Amniotic stem cell (primary cell): ENCODE results near the gene RNASE8.
A peak's percentile ranks its signal among the peaks of the same experiment; 100 is the strongest.

ENCODE experiments used
- DNase-seq: peaks from one replicate; lab custom pipeline; 2025; lab: John Stamatoyannopoulos, UW

RNASE8 gene

DNA sequence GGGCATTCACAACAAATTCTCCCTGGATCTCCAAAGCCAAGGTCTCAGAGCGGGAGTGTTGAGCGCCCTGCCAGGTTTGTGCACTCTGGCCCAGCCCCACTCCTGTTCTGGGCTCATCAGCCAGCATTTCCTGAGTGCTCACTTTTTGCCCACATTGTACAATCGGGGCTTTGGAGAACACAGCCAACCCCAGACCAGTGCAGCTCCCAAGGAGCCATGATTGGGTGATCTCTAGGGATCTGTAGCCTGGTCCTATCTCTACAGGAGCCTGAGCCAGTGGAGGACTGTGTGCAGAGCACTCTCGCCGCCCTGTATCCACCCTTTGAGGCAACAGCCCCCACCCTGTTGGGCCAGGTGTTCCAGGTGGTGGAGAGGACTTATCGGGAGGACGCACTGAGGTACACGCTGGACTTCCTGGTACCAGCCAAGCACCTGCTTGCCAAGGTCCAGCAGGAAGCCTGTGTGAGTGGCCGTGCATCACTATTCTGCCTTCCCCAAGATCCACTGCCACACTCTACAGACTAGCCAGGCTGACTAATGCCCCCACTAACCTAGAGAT is 15.2 kb downstream of the RNASE8 start:
- DNase-seq, result no peak

DNA sequence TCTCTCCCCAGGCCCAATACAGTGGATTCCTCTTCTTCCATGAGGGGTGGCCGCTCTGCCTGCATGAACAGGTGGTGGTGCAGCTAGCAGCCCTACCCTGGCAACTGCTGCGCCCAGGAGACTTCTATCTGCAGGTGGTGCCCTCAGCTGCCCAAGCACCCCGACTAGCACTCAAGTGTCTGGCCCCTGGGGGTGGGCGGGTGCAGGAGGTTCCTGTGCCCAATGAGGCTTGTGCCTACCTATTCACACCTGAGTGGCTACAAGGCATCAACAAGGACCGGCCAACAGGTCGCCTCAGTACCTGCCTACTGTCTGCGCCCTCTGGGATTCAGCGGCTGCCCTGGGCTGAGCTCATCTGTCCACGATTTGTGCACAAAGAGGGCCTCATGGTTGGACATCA is 16.3 kb downstream of the RNASE8 start:
- no peak for DNase-seq

DNA sequence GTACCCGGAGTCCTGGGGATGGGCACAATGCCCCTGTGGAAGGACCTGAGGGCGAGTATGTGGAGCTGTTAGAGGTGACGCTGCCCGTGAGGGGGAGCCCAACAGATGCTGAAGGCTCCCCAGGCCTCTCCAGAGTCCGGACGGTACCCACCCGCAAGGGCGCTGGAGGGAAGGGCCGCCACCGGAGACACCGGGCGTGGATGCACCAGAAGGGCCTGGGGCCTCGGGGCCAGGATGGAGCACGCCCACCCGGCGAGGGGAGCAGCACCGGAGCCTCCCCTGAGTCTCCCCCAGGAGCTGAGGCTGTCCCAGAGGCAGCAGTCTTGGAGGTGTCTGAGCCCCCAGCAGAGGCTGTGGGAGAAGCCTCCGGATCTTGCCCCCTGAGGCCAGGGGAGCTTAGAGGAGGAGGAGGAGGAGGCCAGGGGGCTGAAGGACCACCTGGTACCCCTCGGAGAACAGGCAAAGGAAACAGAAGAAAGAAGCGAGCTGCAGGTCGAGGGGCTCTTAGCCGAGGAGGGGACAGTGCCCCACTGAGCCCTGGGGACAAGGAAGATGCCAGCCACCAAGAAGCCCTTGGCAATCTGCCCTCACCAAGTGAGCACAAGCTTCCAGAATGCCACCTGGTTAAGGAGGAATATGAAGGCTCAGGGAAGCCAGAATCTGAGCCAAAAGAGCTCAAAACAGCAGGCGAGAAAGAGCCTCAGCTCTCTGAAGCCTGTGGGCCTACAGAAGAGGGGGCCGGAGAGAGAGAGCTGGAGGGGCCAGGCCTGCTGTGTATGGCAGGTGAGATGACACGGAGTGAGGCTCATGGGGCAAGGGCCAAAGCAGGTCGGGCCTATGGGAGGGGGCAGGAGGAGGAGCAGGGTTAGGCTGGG is 17.0 kb downstream of the RNASE8 start:
- no peak for DNase-seq

- DNase-seq, result no peak
These were observed 18.3 kb downstream of the RNASE8 start for GRCh38 chr14:21075719-21076437.

DNA sequence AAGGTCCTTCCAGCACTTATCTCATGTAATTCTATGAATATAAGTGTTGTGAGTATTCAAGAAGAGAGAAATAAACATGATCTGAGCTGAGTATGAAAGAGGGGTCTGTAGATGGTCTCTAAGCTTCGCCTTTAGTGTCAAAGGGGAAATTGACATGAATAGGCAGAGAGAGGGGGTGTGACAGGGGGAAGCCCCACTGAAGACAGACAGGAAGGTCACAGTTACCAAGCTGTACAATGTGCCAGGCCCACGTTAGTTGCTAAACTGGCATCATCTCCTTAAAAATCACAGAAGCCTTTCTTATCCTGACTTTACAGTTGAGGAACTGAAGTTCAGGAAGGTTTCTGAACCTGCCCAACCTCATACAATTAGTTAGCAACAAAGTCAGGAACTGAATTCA is 20.1 kb downstream of the RNASE8 start:
- no peak for DNase-seq

GRCh38 chr14:21078287-21078686 is 20.7 kb downstream of the RNASE8 start:
- no peak for DNase-seq

DNA sequence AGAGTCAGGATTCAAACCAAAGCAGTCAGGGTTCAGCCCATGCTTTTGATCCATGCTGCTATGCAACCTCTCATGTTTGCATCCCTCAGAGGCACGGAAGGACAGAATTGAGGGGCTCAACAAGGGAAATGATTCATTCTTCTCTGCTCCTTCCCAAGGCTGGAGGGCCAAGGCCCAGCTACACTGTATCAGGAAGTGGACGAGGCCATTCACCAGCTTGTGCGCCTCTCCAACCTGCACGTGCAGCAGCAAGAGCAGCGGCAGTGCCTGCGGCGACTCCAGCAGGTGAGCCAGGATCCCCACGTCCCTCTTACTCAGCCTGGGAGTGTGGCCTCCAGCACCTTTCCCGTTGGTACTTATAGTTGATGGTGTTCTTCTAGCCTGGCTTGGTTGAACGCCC is 21.1 kb downstream of the RNASE8 start:
- no peak for DNase-seq

DNA sequence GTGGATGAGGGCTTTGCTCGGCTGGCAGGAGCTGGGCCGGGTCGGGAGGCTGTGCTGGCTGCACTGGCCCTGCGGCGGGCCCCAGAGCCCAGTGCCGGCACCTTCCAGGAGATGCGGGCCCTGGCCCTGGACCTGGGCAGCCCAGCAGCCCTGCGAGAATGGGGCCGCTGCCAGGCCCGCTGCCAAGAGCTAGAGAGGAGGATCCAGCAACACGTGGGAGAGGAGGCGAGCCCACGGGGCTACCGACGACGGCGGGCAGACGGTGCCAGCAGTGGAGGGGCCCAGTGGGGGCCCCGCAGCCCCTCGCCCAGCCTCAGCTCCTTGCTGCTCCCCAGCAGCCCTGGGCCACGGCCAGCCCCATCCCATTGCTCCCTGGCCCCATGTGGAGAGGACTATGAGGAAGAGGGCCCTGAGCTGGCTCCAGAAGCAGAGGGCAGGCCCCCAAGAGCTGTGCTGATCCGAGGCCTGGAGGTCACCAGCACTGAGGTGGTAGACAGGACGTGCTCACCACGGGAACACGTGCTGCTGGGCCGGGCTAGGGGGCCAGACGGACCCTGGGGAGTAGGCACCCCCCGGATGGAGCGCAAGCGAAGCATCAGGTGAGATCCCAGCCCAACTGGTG is 24.0 kb downstream of the RNASE8 start:
- no peak for DNase-seq

DNA sequence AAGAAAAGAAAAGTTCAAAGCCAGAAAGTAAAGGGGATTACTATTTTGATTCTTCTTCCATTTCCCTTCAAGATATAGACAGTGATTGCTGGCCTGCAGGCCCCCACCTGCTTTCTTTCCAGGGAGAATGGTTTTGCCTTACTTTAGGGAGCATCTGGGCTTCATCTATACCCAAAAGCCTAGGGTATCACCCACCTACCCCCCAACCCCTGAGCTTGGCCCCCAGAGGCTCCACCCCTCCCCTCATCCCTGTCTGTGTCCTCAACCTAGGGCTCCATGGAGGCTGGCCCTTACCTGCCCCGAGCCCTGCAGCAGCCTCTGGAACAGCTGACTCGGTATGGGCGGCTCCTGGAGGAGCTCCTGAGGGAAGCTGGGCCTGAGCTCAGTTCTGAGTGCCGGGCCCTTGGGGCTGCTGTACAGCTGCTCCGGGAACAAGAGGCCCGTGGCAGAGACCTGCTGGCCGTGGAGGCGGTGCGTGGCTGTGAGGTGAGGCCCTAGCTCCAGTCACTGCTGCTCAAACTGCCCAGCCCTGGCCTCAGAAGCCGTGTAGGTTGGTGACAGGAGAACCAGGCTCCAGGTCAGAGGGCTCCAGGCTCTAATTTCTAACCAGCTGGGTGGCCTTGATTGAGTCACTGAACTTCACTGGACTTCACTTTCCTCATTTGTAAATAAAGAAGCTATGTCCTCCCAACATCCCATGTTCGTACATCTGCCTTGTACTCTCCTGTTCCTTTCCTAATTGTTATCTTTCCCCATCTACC is 26.1 kb downstream of the RNASE8 start:
- no peak for DNase-seq

GRCh38 chr14:21084396-21084795 is 26.8 kb downstream of the RNASE8 start:
- DNase-seq, result no peak

DNA sequence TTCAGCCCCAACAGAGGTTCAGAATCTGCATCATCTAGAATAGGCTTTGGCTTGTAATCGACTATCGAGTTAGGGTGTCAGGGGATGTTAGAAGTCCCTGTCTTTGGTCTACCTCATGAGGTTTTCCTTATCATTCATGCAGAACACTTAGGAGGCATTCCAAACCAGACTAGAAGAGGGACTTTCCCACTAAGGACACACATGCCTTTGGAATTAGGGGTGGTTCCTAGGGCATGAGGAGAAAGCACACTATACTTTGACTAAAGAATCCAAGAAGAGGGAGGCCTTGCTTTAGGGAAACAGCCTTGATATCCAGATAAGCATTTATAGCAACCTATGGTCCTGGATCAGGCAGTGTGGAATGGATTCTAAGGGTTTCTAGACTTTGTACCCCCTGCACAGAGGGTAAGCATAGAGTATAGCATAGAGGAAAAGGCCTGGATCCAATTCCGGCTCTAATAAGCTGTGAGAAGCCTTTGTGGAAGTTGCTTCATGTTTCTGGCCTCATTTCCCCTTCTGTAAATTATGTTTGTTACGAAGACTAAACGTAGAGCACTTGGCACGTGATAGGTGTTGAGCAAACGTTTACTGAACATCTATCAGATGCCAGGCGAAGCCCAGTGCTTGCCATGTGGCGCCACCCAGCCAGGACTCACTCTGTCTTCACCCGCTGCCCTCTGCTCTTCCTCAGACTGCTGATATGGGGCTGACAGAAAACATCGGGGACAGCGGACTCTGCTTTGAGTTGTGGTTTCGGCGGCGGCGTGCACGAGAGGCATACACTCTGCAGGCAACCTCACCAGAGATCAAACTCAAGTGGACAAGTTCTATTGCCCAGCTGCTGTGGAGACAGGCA is 27.6 kb downstream of the RNASE8 start:
- DNase-seq, result peak; percentile 70

DNA sequence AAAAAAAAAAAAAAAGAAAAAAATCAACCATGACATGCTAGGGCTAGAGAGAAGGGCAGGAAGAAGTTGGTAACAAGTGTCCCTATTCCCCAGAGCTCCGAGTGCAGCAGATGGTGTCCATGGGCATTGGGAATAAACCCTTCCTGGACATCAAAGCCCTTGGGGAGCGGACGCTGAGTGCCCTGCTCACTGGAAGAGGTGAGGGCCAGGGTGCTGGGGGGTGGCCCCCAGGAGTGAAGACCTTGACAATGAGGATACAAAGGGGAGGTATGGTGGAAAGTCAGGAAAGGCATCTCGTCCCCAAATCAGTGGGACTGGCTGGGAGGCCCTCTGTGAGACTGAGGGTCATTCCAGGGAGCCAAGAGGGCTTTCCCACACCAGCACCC is 29.3 kb downstream of the RNASE8 start:
- no peak for DNase-seq

DNA sequence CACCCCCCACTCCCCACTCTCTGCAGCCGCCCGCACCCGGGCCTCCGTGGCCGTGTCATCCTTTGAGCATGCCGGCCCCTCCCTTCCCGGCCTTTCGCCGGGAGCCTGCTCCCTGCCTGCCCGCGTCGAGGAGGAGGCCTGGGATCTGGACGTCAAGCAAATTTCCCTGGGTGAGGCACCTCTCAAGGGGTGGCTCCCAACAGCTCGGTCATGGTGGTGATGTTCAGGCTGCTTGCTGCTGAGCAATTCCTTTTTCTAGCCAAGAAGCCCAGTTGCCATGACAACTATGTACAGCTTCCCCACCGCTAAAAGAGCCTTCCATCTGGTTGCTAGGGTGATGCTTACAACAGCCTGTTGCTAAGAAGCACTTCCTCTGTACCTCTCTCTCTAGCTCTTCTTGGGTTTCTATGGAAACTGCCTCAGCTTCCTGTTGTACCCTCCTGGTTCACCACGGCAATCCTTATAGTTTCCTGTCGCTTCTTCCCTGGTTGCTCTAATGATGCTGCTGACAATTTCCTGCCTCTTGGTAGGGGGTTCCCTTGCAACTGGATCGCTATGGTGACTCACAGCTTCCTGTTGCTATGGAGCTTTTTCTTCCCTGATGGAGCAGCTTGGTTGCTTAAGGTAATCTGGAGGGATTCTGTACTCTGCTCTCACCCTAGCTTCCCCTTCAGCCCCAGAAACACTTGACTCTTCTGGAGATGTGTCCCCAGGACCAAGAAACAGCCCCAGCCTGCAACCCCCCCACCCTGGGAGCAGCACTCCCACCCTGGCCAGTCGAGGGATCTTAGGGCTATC is 29.9 kb downstream of the RNASE8 start:
- DNase-seq, result peak; percentile 96

DNA sequence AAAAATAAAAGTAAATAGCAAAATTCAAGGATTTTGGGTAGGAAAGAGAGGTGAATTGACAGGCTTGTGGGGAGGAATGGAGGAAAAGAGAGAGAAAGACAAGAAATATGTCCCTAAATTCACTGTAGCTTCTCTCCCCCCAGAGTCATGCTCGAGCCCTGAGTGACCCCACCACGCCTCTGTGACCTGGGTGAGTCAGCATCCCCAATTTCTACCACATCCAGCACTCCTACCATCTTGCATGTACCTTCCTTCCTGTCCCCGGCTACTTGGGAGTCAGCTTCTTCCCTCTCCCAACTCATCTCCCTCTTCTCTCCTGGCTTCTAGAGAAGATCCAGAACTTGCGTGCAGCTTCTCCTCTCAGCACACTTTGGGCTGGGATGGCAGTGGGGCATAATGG is 31.1 kb downstream of the RNASE8 start:
- no peak for DNase-seq

GRCh38 chr14:21089271-21089670 is 31.6 kb downstream of the RNASE8 start:
- no peak for DNase-seq

DNA sequence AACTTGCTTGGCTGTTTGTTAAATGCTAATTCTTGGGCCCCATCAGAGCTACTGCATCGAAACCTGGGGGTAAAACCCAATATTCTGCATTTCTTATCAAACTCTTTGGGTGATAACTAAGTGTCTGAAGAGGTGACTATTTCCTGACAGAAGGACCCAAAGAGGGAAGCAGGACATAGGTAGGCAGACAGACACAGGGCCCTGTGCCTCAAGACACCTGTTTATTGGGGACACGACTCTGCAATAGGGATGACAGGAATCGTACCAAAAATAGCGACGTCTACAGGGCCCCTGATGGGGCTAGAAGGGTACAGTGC is 32.2 kb downstream of the RNASE8 start:
- DNase-seq, result no peak

DNA sequence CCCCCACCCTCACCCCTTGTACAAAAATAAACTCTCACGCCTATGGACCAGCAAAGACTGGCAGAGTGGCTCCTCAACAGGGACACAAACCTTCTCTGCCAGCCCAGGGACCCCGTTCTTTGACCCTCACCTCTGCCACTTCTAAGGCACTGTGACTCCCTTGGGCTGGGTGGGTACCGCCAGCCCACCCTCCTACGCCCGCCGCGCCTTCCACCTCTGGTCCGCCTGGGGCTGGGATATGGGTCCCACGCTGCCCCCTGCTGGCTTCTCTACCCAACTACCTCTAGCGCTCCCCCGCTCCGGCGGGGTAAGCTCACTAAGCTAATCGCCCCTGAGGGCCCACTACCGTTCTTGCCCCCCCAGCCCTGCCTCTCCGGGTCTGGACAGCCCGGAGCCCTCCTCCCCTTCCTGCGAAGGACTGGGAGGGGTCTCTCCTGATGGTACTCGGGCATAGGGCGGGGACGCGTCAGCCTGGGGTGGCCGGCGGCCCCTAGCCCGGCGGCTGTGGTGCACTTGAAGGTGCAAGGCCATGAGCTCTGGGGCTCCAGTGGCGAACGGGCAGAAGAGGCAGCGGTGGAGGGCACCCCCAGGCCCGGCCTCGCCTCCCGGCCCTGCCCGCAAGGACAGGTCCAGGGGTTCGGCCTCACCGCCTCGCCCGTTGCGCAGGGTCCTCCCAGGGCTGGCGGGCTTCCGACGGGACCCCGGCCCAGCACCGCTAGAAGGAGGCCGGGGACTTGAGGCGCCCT is 32.7 kb downstream of the RNASE8 start:
- DNase-seq, result no peak

DNA sequence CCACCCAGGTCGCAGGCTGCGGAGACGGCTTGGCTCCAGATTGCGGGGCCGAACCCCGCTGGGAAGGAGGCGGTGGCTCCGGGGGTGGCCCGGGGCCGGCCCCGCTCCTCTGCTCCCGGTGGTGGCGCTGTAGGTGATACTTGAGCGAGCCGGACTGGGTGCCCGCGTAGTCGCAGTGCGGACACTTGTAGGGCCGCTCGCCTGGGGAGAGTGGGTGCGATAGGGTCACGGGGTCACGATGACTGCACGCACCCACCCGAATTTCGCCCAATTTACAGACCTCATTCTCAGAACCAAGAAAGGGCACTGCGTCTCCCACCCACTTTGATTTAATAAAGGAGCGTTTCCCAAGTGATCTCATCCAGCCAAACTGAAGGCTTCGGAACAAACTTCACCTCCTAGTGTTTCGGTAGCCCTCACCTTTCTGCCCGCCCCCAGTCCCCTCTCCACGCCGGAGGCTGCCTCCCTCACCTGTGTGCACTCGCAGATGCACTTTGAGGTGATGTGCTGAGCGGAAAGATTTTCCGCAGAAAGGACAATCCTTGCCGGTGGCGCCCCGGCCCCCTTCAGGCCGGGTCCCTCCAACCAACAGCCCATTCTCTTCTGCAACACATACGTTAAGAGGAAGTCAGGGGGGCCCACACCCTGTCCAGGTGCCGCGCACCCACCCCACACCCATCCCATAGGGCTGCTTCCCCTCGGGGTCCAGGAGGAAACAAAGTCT is 33.5 kb downstream of the RNASE8 start:
- DNase-seq, result no peak

DNA sequence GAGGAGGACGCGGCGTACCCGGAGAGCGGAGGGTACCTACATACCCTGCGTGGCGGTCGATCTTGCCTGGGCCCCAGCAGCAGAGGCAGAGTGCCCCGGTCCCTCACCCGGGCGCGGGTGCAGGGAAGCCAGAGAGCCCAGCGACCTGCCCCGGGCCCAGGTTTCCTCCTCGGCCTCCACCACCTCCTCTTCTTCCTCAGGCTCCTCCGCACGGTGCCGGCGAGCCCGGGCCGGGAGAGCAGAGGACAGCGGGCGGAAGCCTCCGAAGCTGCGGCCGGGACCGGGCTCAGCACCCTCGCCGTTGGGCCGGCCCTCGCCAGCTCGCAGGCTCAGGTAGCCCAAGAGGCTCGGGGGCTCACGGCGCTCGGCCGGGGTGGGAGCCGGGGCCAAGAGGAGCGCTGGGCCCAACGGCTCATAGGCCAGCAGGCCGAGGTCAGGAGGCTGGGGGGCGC is 34.2 kb downstream of the RNASE8 start:
- no peak for DNase-seq
